H1 (cell line): Measurements from ENCODE around the gene SSB. TPM values are rescaled to one million over a fixed set of nuclear protein-coding genes. Genes with fewer than 3 reads are reported as not detected.

ENCODE experiments used
- CTCF ChIA-PET: fragments of 300-600 bp; sonication (Branson Sonifier 250); formaldehyde crosslinking; loops from one replicate; lab custom pipeline; 2021; ENCODE audit not compliant: partially characterized antibody; lab: Charles Lee
- POLR2A ChIA-PET: fragments of 300-600 bp; sonication (Branson Sonifier 250); formaldehyde crosslinking; loops from one replicate; lab custom pipeline; 2021; ENCODE audit warnings: inconsistent platforms; ENCODE audit not compliant: partially characterized antibody; lab: Charles Lee
- DNase-seq, 2 experiments: peaks; one replicate each; pipeline versions ENCODE4 v3.0.0 to v3.0.0-alpha.2; 2010 to 2022; ENCODE audit warnings: low spot score in 2 of 2, low read depth in 1 of 2, mixed read lengths in 1 of 2
- FAIRE-seq: peaks from 2 replicates; lab custom pipeline; 2011; peaks lifted over from hg19 to GRCh38; lab: Jason Lieb, UNC
- H2AFZ ChIP-seq: 2 replicates; pipeline ENCODE4 v1.8.1; 2012; ENCODE audit warnings: low read length, inconsistent platforms
- H2AK5ac ChIP-seq: 2 replicates; pipeline ENCODE4 v1.6.1; 2013; ENCODE audit warnings: low read depth, low read length
- H2BK120ac ChIP-seq: replicated peaks from 2 replicates; pipeline ENCODE3; 2013; ENCODE audit warnings: low read depth, low read length, inconsistent platforms
- H2BK12ac ChIP-seq: 2 replicates; pipeline ENCODE4 v1.6.1; 2013; ENCODE audit warnings: low read depth, low read length
- H2BK15ac ChIP-seq: 2 replicates; pipeline ENCODE4 v1.6.1; 2013; ENCODE audit warnings: low read length
- H2BK20ac ChIP-seq: 2 replicates; pipeline ENCODE4 v1.6.1; 2013; ENCODE audit warnings: low read length
- H2BK5ac ChIP-seq: 2 replicates; pipeline ENCODE4 v1.6.1; 2013; ENCODE audit warnings: low read depth, low read length
- H3K14ac ChIP-seq: 2 replicates; pipeline ENCODE4 v1.6.1; 2013; ENCODE audit warnings: inconsistent platforms; ENCODE audit not compliant: insufficient read length
- H3K18ac ChIP-seq: 2 replicates; pipeline ENCODE4 v1.6.1; 2013; ENCODE audit warnings: low read length; ENCODE audit errors: extremely low read depth
- H3K23ac ChIP-seq: 2 replicates; pipeline ENCODE4 v1.6.1; 2013; ENCODE audit warnings: inconsistent platforms; ENCODE audit not compliant: insufficient read length
- H3K23me2 ChIP-seq: 2 replicates; pipeline ENCODE4 v1.6.1; 2013; ENCODE audit warnings: low read depth, low read length
- H3K27ac ChIP-seq: 2 replicates; pipeline ENCODE4 v1.6.1; 2011; ENCODE audit warnings: low read depth, low read length, inconsistent platforms
- H3K27me3 ChIP-seq, 4 experiments: replicated peaks in 1 of 4; 1 replicate in 1 of 4; 2 replicates in 3 of 4; pipeline versions ENCODE4 v1.6.1 to v1.8.1; 2011 to 2013; ENCODE audit warnings: low read length in 3 of 4, mild to moderate bottlenecking in 3 of 4, inconsistent platforms in 2 of 4, mixed read lengths in 2 of 4, moderate library complexity in 1 of 4; ENCODE audit not compliant: control insufficient read depth in 3 of 4, insufficient read depth in 3 of 4; ENCODE audit errors: extremely low read depth in 1 of 4
- H3K36me3 ChIP-seq, 4 experiments: 2 replicates each; pipeline versions ENCODE4 v1.6.1 to v1.8.1; 2011 to 2013; ENCODE audit warnings: mild to moderate bottlenecking in 4 of 4, low read length in 3 of 4, moderate library complexity in 2 of 4, control low read depth in 1 of 4, inconsistent platforms in 1 of 4; ENCODE audit not compliant: insufficient read depth in 4 of 4, control insufficient read depth in 2 of 4
- H3K4ac ChIP-seq: replicated peaks from 2 replicates; pipeline ENCODE3; 2013; ENCODE audit warnings: low read length, low read depth, mixed read lengths, inconsistent platforms; ENCODE audit not compliant: insufficient read length
- H3K4me1 ChIP-seq, 4 experiments: replicated peaks in 1 of 4; 1 replicate in 1 of 4; 2 replicates in 3 of 4; pipeline versions ENCODE4 v1.6.1 to v1.8.1; 2011 to 2013; ENCODE audit warnings: low read length in 3 of 4, inconsistent platforms in 2 of 4, mixed read lengths in 1 of 4; ENCODE audit not compliant: insufficient read depth in 4 of 4, control insufficient read depth in 3 of 4
- H3K4me2 ChIP-seq, 2 experiments: 2 replicates each; pipeline versions ENCODE4 v1.6.1 to v1.8.1; 2011 to 2013; ENCODE audit warnings: low read depth in 2 of 2, low read length in 2 of 2, control low read depth in 1 of 2, inconsistent platforms in 1 of 2, mild to moderate bottlenecking in 1 of 2; ENCODE audit not compliant: insufficient read depth in 1 of 2
- H3K4me3 ChIP-seq, 4 experiments: fragments of 200-600, 300-600 bp in 1 of 4; sonication (generic), shearing (Covaris generic), sonication (Bioruptor Twin) in 1 of 4; 2 replicates each; pipeline versions ENCODE4 v1.5.1 to v1.8.1; 2011 to 2016; ENCODE audit warnings: low read length in 4 of 4, low read depth in 3 of 4, control low read depth in 2 of 4, inconsistent platforms in 2 of 4, mild to moderate bottlenecking in 2 of 4, mixed read lengths in 1 of 4, moderate library complexity in 1 of 4; ENCODE audit not compliant: insufficient read depth in 2 of 4; ENCODE audit errors: extremely low read depth in 1 of 4
- H3K56ac ChIP-seq: replicated peaks from 2 replicates; pipeline ENCODE3; 2013; ENCODE audit warnings: low read depth, mild to moderate bottlenecking, mixed read lengths, low read length, inconsistent platforms; ENCODE audit not compliant: insufficient read length
- H3K79me1 ChIP-seq: 2 replicates; pipeline ENCODE4 v1.6.1; 2013; ENCODE audit warnings: low read depth, low read length, control low read depth
- H3K79me2 ChIP-seq, 2 experiments: 2 replicates each; pipeline versions ENCODE4 v1.6.1 to v1.8.1; 2012 to 2013; ENCODE audit warnings: low read length in 2 of 2, mild to moderate bottlenecking in 2 of 2, inconsistent platforms in 1 of 2; ENCODE audit not compliant: insufficient read depth in 2 of 2, control insufficient read depth in 1 of 2
- H3K9ac ChIP-seq, 4 experiments: replicated peaks in 1 of 4; 1 replicate in 1 of 4; 2 replicates in 3 of 4; pipeline versions ENCODE4 v1.6.1 to v1.8.1; 2011 to 2013; ENCODE audit warnings: low read depth in 3 of 4, low read length in 3 of 4, control low read depth in 2 of 4, mild to moderate bottlenecking in 2 of 4, moderate library complexity in 2 of 4, inconsistent platforms in 1 of 4; ENCODE audit errors: extremely low read depth in 1 of 4
- H3K9me3 ChIP-seq, 2 experiments: 2 replicates each; pipeline versions ENCODE4 v1.6.1 to v1.8.1; 2012 to 2013; ENCODE audit warnings: mild to moderate bottlenecking in 2 of 2, moderate library complexity in 2 of 2, control low read depth in 1 of 2, inconsistent platforms in 1 of 2, low read depth in 1 of 2, low read length in 1 of 2, mixed read lengths in 1 of 2; ENCODE audit not compliant: insufficient read depth in 2 of 2
- H4K20me1 ChIP-seq, 2 experiments: replicated peaks in 1 of 2; 2 replicates each; pipeline versions ENCODE3 to v1.8.1; 2011 to 2013; ENCODE audit warnings: inconsistent platforms in 2 of 2, low read length in 2 of 2, mild to moderate bottlenecking in 1 of 2; ENCODE audit not compliant: insufficient read depth in 2 of 2, control insufficient read depth in 1 of 2
- H4K5ac ChIP-seq: 2 replicates; pipeline ENCODE4 v1.6.1; 2013; ENCODE audit warnings: low read length, low read depth, mixed read lengths, inconsistent platforms; ENCODE audit not compliant: insufficient read length
- H4K8ac ChIP-seq: 2 replicates; pipeline ENCODE4 v1.8.0; 2013; ENCODE audit warnings: mild to moderate bottlenecking, moderate library complexity, low read length, inconsistent platforms; ENCODE audit not compliant: insufficient read depth; ENCODE audit errors: extremely low read depth
- H4K91ac ChIP-seq: replicated peaks from 2 replicates; pipeline ENCODE3; 2013; ENCODE audit warnings: low read length, mixed read lengths, inconsistent platforms; ENCODE audit not compliant: insufficient read length
- CHD2 ChIP-seq: IDR thresholded peaks from 2 replicates; pipeline ENCODE4 v1.6.1; 2012; ENCODE audit warnings: low read length, improper control_type of control experiment
- SP4 ChIP-seq: IDR thresholded peaks from 2 replicates; pipeline ENCODE4 v1.6.1; 2012; ENCODE audit warnings: low read length, inconsistent platforms
- WGBS, 2 experiments: shearing (Covaris generic) in 1 of 2; methylation state at CpG; one replicate each; pipeline versions ENCODE4 v1.1.6 to v1.1.7; 2013 to 2015; ENCODE audit warnings: low lambda C conversion rate in 2 of 2, mixed read lengths in 2 of 2, inconsistent platforms in 1 of 2, low coverage in 1 of 2, missing lambda C conversion rate in 1 of 2; ENCODE audit not compliant: insufficient replicate concordance in 2 of 2, insufficient coverage in 1 of 2, insufficient read length in 1 of 2; ENCODE audit errors: extremely low coverage in 1 of 2, missing lambda C conversion rate in 1 of 2; 5-methylcytosine and 5-hydroxymethylcytosine counted together
- polyA plus RNA-seq, 7 experiments: library from polyadenylated mRNA; depleted of rRNA in 3 of 7; stranded (reverse) in 5 of 7; unstranded in 2 of 7; fragments of >200 nt in 5 of 7; fragments of 200-250 nt in 2 of 7; gene quantifications; 1 replicate in 5 of 7; 2 replicates in 1 of 7; 4 replicates in 1 of 7; pipeline versions ENCODE4 v1.2.1 to v1.2.3, GENCODE V29; 2011 to 2013; ENCODE audit warnings: missing spikeins in 2 of 7, mixed read lengths in 2 of 7
- total RNA-seq: library from RNA; stranded (reverse); fragmentation: NEBNext Ultra II Directional; extraction: Animal tissue kit (Norgen Biotek cat#: 25700); gene quantifications from 2 replicates; pipeline ENCODE4 v1.2.1, GENCODE V29; 2021

SSB gene
- total and polyA plus RNA-seq, 2 of the 8 experiments (the other 6 are each of a cell fraction or from before 2014, with no cell fraction given): 60.8 to 270 TPM

- Histone ChIP-seq H3K23ac (no peak overlapping the region), H3K14ac (no peak overlapping the region), H2BK5ac (no peak overlapping the region), H4K5ac (no peak overlapping the region), H3K36me3 (no peaks in the 10 kb centered on the region), H3K27ac (no peak overlapping the region), H2BK20ac (no peak overlapping the region), H3K79me2 (no peaks in the 10 kb centered on the region), H2BK120ac (no peak overlapping the region), H3K18ac (no peak overlapping the region), H3K4ac (no peak overlapping the region), H2BK12ac (no peak overlapping the region), H3K9me3 (no peaks in the 10 kb centered on the region), H4K20me1 (no peaks in the 10 kb centered on the region), H4K91ac (no peak overlapping the region), H3K79me1 (no peaks in the 10 kb centered on the region), H3K23me2 (no peaks in the 10 kb centered on the region), H4K8ac (no peak overlapping the region), H3K9ac (no peak overlapping the region), H2AK5ac (no peak overlapping the region), H3K27me3 (no peaks in the 10 kb centered on the region), H3K4me1 (no peaks in the 10 kb centered on the region), H2BK15ac (no peak overlapping the region), H2AFZ (no peak overlapping the region), H3K56ac (no peak overlapping the region), H3K4me2 (no peak overlapping the region)
- FAIRE-seq (no peak), DNase-seq (no peak)
- 91% methylated on average over 6 of the region's 6 CpGs; no CpG with 5 or more reads in 1 of the 2 experiments for WGBS, 2 experiments
- ChIA-PET CTCF (interaction anchor here (0.9 kb wide), 1 partner anchor 27 kb away, joined by 3 read pairs; no protein-coding TSS in a partner anchor), POLR2A (interaction anchor here (0.7 kb wide), 1 partner anchor 738 kb away, joined by 3 read pairs; no protein-coding TSS in a partner anchor)
- TF ChIP-seq SP4: no peak
- TF ChIP-seq CHD2: no peak
- TF ChIP-seq, all 59 proteins: peak for 0
- H3K4me3 ChIP-seq: no peak overlapping the region
Measured at GRCh38 chr2:169761970-169762292, 36.7 kb upstream of the SSB start.
